Activated CD8-positive, alpha-beta memory T cell treated with anti-CD3 and anti-CD28 coated beads for 36 hours (primary cell): ENCODE measurements around the gene CDK11A. TPM values are rescaled to one million over a fixed set of nuclear protein-coding genes. Genes with fewer than 3 reads are reported as not detected.
"Not testable (repeated sequence)": the region's sequence is repeated elsewhere in the genome, so short reads cannot be mapped to it uniquely, and the experiment has no call there.

Source experiments
- CTCF ChIA-PET: fragments of 350-600 bp; sonication (Branson Sonifier 250); formaldehyde crosslinking; loops from one replicate; lab custom pipeline; 2021; ENCODE audit warnings: antibody characterized with exemption; lab: Charles Lee
- POLR2A ChIA-PET: fragments of 350-600 bp; sonication (Branson Sonifier 250); formaldehyde crosslinking; loops from one replicate; lab custom pipeline; 2021; ENCODE audit warnings: antibody characterized with exemption; lab: Charles Lee
- total RNA-seq, 2 experiments: library from RNA; stranded (reverse); gene quantifications; one replicate each; pipeline ENCODE4 v1.2.3, GENCODE V29; 2021

The CDK11A gene
- total RNA-seq, 2 experiments from 2014 or later = 62.4 to 64.7 TPM

GRCh38 chr1:1729116-1729816 is 5.1 kb upstream of the CDK11A start:
- POLR2A ChIA-PET, CTCF ChIA-PET: not testable (repeated sequence)

GRCh38 chr1:1728308-1729005 is 4.3 kb upstream of the CDK11A start:
- POLR2A ChIA-PET, CTCF ChIA-PET: not testable (repeated sequence)

- POLR2A ChIA-PET, CTCF ChIA-PET: not testable (repeated sequence)
Observed at GRCh38 chr1:1727131-1727651, 3.0 kb upstream of the CDK11A start.

- CTCF ChIA-PET, POLR2A ChIA-PET: not testable (repeated sequence)
Observed at GRCh38 chr1:1726088-1726487, 1.9 kb upstream of the CDK11A start.

- CTCF ChIA-PET = no interaction called here
- POLR2A ChIA-PET = interaction anchor here (0.9 kb wide), 1 partner anchor 65 kb away, joined by 3 read pairs; no protein-coding TSS in a partner anchor
Observed at GRCh38 chr1:1721201-1721600, 3.0 kb downstream of the CDK11A start.

GRCh38 chr1:1715109-1715883 is 8.9 kb downstream of the CDK11A start:
- CTCF ChIA-PET, POLR2A ChIA-PET: not testable (repeated sequence)

- POLR2A ChIA-PET = not testable (repeated sequence)
Observed at GRCh38 chr1:1707897-1708296, 16.3 kb downstream of the CDK11A start.

GRCh38 chr1:1707241-1707640 is 16.9 kb downstream of the CDK11A start:
- CTCF ChIA-PET = not testable (repeated sequence)

More at GRCh38 chr1:1707897-1708296, 16.3 kb downstream of the CDK11A start:
- CTCF ChIA-PET = not testable (repeated sequence)

GRCh38 chr1:1705623-1706022 is 18.5 kb downstream of the CDK11A start:
- CTCF ChIA-PET, POLR2A ChIA-PET: not testable (repeated sequence)

More at GRCh38 chr1:1707241-1707640, 16.9 kb downstream of the CDK11A start:
- POLR2A ChIA-PET = not testable (repeated sequence)

- CTCF ChIA-PET, POLR2A ChIA-PET: not testable (repeated sequence)
Observed at GRCh38 chr1:1704284-1704957, 19.7 kb downstream of the CDK11A start.

GRCh38 chr1:1703796-1704195 is 20.4 kb downstream of the CDK11A start:
- ChIA-PET POLR2A (no interaction called here), CTCF (no interaction called here)

GRCh38 chr1:1702506-1702905 is 21.7 kb downstream of the CDK11A start:
- POLR2A ChIA-PET = not testable (repeated sequence)

GRCh38 chr1:1700557-1700956 is 23.6 kb downstream of the CDK11A start:
- POLR2A ChIA-PET, CTCF ChIA-PET: not testable (repeated sequence)

More at GRCh38 chr1:1702506-1702905, 21.7 kb downstream of the CDK11A start:
- CTCF ChIA-PET = not testable (repeated sequence)

- CTCF ChIA-PET, POLR2A ChIA-PET: not testable (repeated sequence)
Observed at GRCh38 chr1:1700067-1700466, 24.1 kb downstream of the CDK11A start.

- CTCF ChIA-PET, POLR2A ChIA-PET: not testable (repeated sequence)
Observed at GRCh38 chr1:1699061-1699460, 25.1 kb downstream of the CDK11A start.

- CTCF ChIA-PET, POLR2A ChIA-PET: not testable (repeated sequence)
Observed at GRCh38 chr1:1697358-1698183, 26.6 kb downstream of the CDK11A start.

- POLR2A ChIA-PET, CTCF ChIA-PET: not testable (repeated sequence)
Observed at GRCh38 chr1:1696431-1697357, 27.5 kb downstream of the CDK11A start.
